ENCODE results near the gene NDE1. TPM values are rescaled to one million over a fixed set of nuclear protein-coding genes. Genes with fewer than 3 reads are reported as not detected.

The NDE1 gene
- total and polyA plus RNA-seq, 2 donors (not counting 3 experiments of a cell fraction or from before 2014, with no cell fraction given): 28.0 to 90.2 TPM

DNA sequence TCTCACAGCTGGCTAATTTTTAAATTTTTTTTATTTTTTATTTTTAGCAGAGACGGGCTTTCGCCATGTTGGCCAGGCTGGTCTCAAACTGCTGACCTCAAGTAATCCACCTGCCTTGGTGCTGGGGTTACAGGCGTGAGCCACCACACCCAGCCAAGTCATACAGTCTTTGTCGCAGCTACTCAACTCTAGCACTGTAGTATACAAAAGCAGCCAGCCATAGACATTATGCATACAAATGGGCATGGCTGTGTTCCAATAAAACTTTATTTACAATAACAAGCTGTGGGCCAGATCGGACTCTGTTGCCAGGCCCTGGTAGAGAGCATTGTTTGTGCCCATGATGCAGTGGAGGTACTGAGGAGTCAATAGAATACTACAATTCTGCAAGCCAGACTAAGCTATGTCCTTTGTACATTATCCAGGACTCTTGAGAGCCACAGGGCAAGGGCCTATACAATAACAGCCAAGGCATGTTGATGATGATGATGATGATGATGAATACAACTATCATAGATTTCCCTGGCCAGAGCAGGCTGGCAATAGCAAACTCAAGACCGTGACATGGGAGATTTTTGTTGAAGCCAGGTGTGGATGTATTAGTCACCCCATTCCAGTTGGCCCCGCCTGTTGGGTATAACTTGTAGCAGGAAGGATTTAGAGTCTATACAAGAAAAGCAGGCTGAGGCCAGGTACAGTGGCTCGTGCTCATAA is 104.9 kb downstream of the NDE1 start:
- Histone ChIP-seq H3K4me2 (ENCODE audit: insufficient read depth, low read length) (no peak overlapping the region), H3K9ac (replicated peaks; ENCODE audit: extremely low read depth, insufficient read depth, low read length) (no peak overlapping the region), H3K27me3 (ENCODE audit: control insufficient read depth in 2 of 2, insufficient read depth in 2 of 2, low read length in 2 of 2) (no peaks in the 10 kb centered on the region), H2AFZ (ENCODE audit: low read depth, low read length) (no peak overlapping the region), H3K4me3 (replicated peaks in 1 of 3; ENCODE audit: insufficient read depth in 1 of 3, low read depth in 1 of 3, low read length in 3 of 3) (no peak overlapping the region), H3K9me3 (replicated peaks; ENCODE audit: control insufficient read depth, insufficient read depth, low read length) (no peaks in the 10 kb centered on the region), H3K27ac (ENCODE audit: insufficient read depth, low read depth, low read length) (no peak overlapping the region), H3K36me3 (ENCODE audit: control insufficient read depth in 2 of 2, extremely low read depth in 1 of 2, insufficient read depth in 2 of 2, low read length in 2 of 2) (no peaks in the 10 kb centered on the region), H3K4me1 (ENCODE audit: control insufficient read depth, extremely low read depth, insufficient read depth, low read length) (no peaks in the 10 kb centered on the region), H3K79me2 (ENCODE audit: control insufficient read depth, insufficient read depth, low read length) (no peaks in the 10 kb centered on the region), H4K20me1 (replicated peaks; ENCODE audit: control insufficient read depth, extremely low read depth, insufficient read depth, low read length) (no peaks in the 10 kb centered on the region), H3K9me1 (replicated peaks; ENCODE audit: control insufficient read depth, extremely low read depth, insufficient read depth, low read length) (no peaks in the 10 kb centered on the region)
- no peak for DNase-seq (ENCODE audit: low read depth, low spot score)
- intact Hi-C loops (cut with micrococcal nuclease) (no loop called here), dilution Hi-C loops (cut with MboI; ENCODE audit: extremely low pct_ligation_motif_present, low sequenced_read_pairs) (no loop called here)
- BruUV-seq (replicated peaks): no TSS peak
- CTCF ChIA-PET: interaction anchor here (0.9 to 2.5 kb wide), 5 partner anchors 10 to 67 kb away, joined by 3 to 12 read pairs (median 6); no protein-coding TSS in a partner anchor
- TF ChIP-seq CTCF (IDR thresholded peaks at IDR 0.05; ENCODE audit: extremely low read depth in 1 of 2, insufficient read depth in 1 of 2, low read depth in 1 of 2, low read length in 2 of 2) (no peak), GATA2 (IDR thresholded peaks at IDR 0.05; ENCODE audit: insufficient read depth, insufficient read length, low read depth, low read length) (no peak), POLR2AphosphoS5 (IDR thresholded peaks at IDR 0.05; ENCODE audit: insufficient read depth, low read depth, low read length) (no peak), FOS (IDR thresholded peaks at IDR 0.05; ENCODE audit: borderline replicate concordance, insufficient read depth, low read length) (no peak), EZH2 (IDR thresholded peaks at IDR 0.05; ENCODE audit: borderline replicate concordance, low read depth, low read length, severe bottlenecking) (no peak), POLR2A (IDR thresholded peaks at IDR 0.05; ENCODE audit: low read depth, low read length) (no peak), MYC (IDR thresholded peaks at IDR 0.05; ENCODE audit: low read depth, low read length) (no peak), JUN (IDR thresholded peaks at IDR 0.05; ENCODE audit: borderline replicate concordance, insufficient read depth, insufficient read length, low read depth) (no peak)
- TF ChIP-seq, protein P1, sequence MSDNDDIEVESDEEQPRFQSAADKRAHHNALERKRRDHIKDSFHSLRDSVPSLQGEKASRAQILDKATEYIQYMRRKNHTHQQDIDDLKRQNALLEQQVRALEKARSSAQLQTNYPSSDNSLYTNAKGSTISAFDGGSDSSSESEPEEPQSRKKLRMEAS (IDR thresholded peaks at IDR 0.05; ENCODE audit: insufficient read depth, insufficient read length): no peak
- FAIRE-seq: no peak
- POLR2A ChIA-PET: no interaction called here

Data from endothelial cell of umbilical vein (primary cell).